Measurements from ENCODE around the gene JOSD1.

The JOSD1 gene

GRCh38 chr22:38713921-38714320 is 13.2 kb upstream of the JOSD1 start:
- TF ChIP-seq GATA3 (IDR thresholded peaks at IDR 0.05; ENCODE audit: low read depth, low read length): no peak
- no peak for TF ChIP-seq GATA2 (IDR thresholded peaks at IDR 0.05; ENCODE audit: low read depth, low read length)

GRCh38 chr22:38712486-38713207 is 11.9 kb upstream of the JOSD1 start:
- TF ChIP-seq GATA2 (IDR thresholded peaks at IDR 0.05; ENCODE audit: low read depth, low read length): no peak
- TF ChIP-seq GATA3 (IDR thresholded peaks at IDR 0.05; ENCODE audit: low read depth, low read length): no peak

- TF ChIP-seq GATA2 (IDR thresholded peaks at IDR 0.05; ENCODE audit: low read depth, low read length) (no peak), GATA3 (IDR thresholded peaks at IDR 0.05; ENCODE audit: low read depth, low read length) (no peak)
Observed at GRCh38 chr22:38710866-38711265, 10.1 kb upstream of the JOSD1 start.

GRCh38 chr22:38710351-38710750 is 9.6 kb upstream of the JOSD1 start:
- TF ChIP-seq GATA3 (IDR thresholded peaks at IDR 0.05; ENCODE audit: low read depth, low read length) (no peak), GATA2 (IDR thresholded peaks at IDR 0.05; ENCODE audit: low read depth, low read length) (no peak)

- no peak for TF ChIP-seq GATA2 (IDR thresholded peaks at IDR 0.05; ENCODE audit: low read depth, low read length)
- TF ChIP-seq GATA3 (IDR thresholded peaks at IDR 0.05; ENCODE audit: low read depth, low read length): no peak
Observed at GRCh38 chr22:38709306-38709705, 8.6 kb upstream of the JOSD1 start.

DNA sequence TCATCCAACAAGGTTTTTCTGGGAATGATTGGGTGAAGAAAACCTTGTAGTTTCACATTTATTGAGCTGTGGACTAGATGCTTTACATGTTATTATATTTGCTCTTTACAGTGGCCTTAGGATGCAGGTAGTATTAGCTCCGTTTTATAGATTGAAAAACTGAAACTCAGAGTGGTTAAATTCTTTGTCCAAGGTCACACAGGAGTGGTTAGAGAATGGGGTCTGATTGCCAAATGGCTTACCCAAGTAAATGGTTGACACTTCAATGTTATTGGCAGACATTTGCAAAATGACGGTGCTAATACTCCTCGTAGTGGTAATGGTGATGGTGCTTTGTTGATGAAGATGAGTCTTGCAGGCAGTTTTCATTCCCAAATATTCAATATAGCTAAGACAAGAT is 7.2 kb upstream of the JOSD1 start:
- TF ChIP-seq GATA2 (IDR thresholded peaks at IDR 0.05; ENCODE audit: low read depth, low read length): no peak
- no peak for TF ChIP-seq GATA3 (IDR thresholded peaks at IDR 0.05; ENCODE audit: low read depth, low read length)

GRCh38 chr22:38707346-38707745 is 6.6 kb upstream of the JOSD1 start:
- TF ChIP-seq GATA2 (IDR thresholded peaks at IDR 0.05; ENCODE audit: low read depth, low read length) (no peak), GATA3 (IDR thresholded peaks at IDR 0.05; ENCODE audit: low read depth, low read length) (no peak)

DNA sequence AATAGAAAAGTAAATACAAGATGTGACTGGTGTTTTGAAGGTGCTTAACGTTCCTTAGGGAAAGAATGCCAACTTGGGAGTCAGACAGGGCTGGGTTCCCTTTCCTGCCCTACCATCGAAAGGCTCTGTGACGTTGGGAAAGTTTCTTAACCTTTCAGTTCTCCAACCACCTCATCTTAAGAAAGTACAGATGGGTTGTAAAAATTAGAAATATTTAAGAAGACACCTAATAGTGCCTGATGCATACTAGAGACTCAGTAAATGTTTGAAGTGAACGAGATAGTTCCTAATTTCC is 6.1 kb upstream of the JOSD1 start:
- TF ChIP-seq GATA2 (IDR thresholded peaks at IDR 0.05; ENCODE audit: low read depth, low read length) (no peak), GATA3 (IDR thresholded peaks at IDR 0.05; ENCODE audit: low read depth, low read length) (no peak)

DNA sequence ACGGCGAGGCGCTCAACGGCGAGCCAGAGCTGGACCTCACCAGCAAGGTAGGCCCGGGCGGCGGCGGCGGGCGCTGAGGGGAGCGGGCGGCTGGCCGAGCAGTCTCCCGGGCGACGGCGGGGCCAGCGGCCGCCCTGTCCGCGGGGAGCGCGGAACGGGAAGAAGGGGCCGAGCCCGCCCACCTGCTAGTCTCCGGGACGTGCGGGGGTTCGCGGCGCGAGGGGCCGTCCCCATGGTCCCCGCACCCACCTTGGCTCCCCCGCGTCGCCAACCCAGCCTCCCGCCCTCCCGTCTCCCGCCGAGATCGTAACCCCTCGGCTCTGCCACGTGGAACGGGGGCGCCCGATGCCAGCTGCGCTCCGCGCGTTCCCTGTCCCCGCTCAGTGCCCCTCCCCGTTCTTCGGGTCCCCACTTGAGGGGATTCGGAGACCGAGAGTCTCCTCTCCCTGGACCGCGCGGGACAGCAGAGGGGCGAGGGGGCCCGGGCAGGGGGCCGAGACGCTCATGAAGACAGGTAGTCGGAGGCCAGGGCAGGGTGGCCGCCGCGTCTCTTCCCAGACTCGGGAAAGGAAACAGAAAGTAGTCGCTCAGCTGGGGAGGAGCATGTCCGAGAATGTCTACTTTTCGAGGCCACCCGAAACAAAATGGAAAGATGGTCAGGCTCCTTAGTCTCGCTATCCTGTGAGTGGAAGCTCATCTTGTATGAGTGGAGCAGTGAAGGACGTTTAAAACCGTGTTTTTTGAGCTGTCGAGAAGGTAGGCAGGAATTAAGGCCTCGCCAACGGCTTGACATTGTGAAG is 5.6 kb upstream of the JOSD1 start:
- TF ChIP-seq GATA2 (IDR thresholded peaks at IDR 0.05; ENCODE audit: low read depth, low read length): no peak
- no peak for TF ChIP-seq GATA3 (IDR thresholded peaks at IDR 0.05; ENCODE audit: low read depth, low read length)

DNA sequence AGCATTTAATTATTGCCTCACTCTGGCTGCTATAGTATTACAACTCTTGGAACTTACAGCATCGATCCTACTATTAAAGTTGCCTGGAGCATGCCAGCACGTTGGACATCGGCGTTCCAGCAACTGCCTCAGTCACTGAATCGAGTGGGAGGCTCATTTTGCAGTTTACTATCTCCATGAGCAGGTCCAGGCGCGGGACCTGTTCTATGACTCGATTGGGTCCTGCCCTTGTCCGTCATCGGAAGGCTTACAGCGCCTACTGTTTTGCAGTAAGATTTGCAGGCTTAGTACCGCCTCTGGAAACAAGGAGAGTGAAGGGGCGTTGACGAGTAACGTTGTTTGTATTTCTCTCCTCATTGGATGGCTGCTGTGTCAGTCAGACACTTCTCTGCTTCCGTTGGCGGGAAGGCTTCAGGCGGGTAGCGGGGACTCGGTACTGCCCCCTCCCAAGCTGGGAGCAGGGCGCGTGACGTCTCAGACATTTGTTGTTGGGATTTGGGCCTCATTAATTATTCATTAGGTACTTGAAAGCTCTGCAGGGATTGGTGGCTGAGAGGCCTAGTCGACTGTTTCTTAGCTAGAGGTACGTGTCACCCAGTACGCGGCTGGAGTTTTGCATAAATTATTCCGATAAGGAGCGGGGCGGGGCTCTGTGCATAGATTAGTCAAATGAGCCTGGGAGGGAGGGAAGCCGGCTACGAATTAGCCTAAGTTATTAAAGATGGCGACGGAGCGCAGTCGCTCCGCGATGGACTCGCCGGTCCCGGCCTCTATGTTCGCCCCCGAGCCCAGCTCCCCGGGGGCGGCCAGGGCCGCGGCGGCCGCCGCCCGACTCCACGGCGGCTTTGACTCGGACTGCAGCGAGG is 4.7 kb upstream of the JOSD1 start, which contains the start of gene GTPBP1:
Gene GTPBP1 (plus strand): TSS at position 710 of the 866 bp plus-strand sequence. CDS start 12 bp downstream, at position 722.
- TF ChIP-seq GATA3 (IDR thresholded peaks at IDR 0.05; ENCODE audit: low read depth, low read length) (no peak), GATA2 (IDR thresholded peaks at IDR 0.05; ENCODE audit: low read depth, low read length) (no peak)

DNA sequence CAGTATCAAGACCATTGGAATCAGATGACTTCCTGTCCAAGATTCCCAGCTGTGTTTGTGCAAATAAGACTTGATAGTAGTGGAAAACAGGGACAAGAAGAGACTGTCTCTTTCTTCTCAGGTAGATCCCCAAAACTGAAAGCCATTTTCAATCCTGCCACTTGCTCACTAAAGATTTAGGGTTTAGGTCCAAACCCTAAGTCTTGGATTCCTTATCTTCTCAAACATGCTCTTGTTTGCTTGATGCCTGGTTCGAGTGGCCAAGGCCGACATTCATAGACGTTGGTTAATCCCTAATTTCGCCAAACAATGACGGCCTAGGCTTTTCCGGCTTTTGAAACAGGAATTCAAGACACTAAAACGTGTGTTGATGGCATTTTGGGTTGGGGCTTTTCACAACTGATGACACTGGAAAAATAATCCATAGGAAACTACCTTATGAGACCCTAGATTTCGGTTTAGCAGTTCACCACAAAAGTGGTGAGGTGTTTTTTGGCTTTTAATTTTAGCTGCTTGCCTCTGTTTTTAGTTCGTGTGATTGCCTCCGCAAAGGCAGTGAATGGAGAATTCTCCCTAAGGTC is 4.0 kb upstream of the JOSD1 start:
- TF ChIP-seq GATA3 (IDR thresholded peaks at IDR 0.05; ENCODE audit: low read depth, low read length): no peak
- no peak for TF ChIP-seq GATA2 (IDR thresholded peaks at IDR 0.05; ENCODE audit: low read depth, low read length)

DNA sequence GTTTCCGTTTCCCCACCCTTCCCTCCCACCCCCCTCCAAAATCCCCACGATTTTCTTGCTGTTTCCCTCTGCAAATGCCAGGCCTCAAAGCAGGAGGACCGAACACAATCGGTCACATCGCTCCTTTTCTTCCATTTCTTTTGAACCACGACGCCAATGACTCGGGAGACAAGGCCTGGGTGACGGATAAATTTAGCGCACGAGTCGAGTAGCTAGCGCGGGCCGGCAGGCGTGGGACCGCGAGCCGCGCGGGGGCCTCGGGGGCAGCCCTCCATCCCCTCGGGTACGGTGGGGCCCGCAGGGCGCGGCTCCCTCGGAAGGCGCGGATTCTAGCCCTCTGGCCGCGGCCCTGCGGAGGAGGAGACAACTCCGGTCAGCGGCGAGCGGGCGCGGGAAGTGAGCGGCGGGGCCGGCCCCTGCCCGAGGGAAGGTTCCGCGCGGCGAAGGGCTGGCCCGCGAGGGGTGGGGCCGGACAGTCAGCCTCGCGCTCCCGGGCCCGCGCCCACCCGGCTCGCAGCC is 414 bp downstream of the JOSD1 start:
- TF ChIP-seq GATA3 (IDR thresholded peaks at IDR 0.05; ENCODE audit: low read depth, low read length): no peak

DNA sequence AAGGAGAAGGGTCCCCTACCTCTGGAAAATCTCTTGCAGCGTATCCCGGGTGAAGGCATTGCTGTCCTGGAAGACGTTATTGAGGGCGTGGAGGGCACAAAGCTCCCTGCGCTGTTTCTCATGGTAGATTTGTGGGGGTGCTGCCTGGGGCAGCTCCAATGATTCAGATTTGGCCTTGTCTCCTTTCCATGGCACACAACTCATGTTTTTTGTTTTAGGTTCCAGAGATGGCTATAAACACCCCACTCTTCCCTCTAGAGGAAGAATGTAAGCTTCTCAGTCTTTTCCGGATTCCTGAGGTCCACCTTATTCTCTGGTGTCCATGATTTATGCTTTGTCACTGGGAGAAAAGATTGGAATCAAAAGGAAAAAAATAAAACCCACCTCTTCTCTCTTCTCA is 959 bp downstream of the JOSD1 start:
- no peak for TF ChIP-seq GATA3 (IDR thresholded peaks at IDR 0.05; ENCODE audit: low read depth, low read length)
- no peak for TF ChIP-seq GATA2 (IDR thresholded peaks at IDR 0.05; ENCODE audit: low read depth, low read length)

DNA sequence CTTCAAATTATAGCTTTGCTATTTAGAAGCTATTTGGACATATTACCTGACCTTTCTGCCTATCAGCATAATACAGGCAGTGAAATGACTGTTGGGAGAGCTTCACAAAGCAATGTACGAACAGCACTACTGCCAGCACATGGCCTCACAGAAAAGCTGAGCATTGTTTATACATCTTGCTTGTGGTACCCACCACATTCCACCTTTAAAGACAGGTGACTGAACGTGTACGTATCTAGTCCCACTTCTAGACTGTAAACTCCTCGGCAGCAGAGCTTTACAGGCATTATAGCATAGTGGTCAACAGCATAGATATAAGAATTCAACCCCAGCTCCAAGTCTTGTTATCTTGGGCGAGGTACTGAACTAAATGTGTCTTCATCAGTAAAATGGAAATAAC is 1.6 kb downstream of the JOSD1 start:
- TF ChIP-seq GATA2 (IDR thresholded peaks at IDR 0.05; ENCODE audit: low read depth, low read length) (no peak), GATA3 (IDR thresholded peaks at IDR 0.05; ENCODE audit: low read depth, low read length) (no peak)
